Pancreas (tissue), 10 donors: ENCODE results near the gene SORCS2. TPM values are rescaled to one million over a fixed set of nuclear protein-coding genes. Genes with fewer than 3 reads are reported as not detected.

Source experiments
- ATAC-seq, 4 donors: fragments of 200-7000 bp; cut with Tn5 transposase; one replicate each; pipeline versions ENCODE4 v1.8.0 to v1.9.1; 2020; ENCODE audit warnings: mild to moderate bottlenecking in 4 of 4, moderate library complexity in 4 of 4
- DNase-seq, 6 donors: peaks; one replicate each; pipeline ENCODE4 v3.0.0-alpha.2; 2020
- FAIRE-seq: peaks from 2 replicates; lab custom pipeline; 2012; peaks lifted over from hg19 to GRCh38; lab: Jason Lieb, UNC
- H3K27ac ChIP-seq, 4 donors: fragments of 200-600 bp; sonication (generic); 1 replicate in 3 of 4; 2 replicates in 1 of 4; pipeline versions ENCODE4 v1.5.0 to v1.8.0; 2020
- H3K27me3 ChIP-seq, 4 donors: fragments of 200-600 bp; one replicate each; pipeline ENCODE4 v1.8.0; 2021
- H3K36me3 ChIP-seq, 3 donors: fragments of 200-600 bp; sonication (generic) in 1 of 3; one replicate each; pipeline versions ENCODE4 v1.5.0 to v1.8.0; 2020 to 2021
- H3K4me1 ChIP-seq, 3 donors: fragments of 200-600 bp; one replicate each; pipeline ENCODE4 v1.8.0; 2021
- H3K4me3 ChIP-seq, 4 donors: fragments of 200-600 bp; sonication (generic) in 2 of 4; one replicate each; pipeline versions ENCODE4 v1.5.0 to v1.8.0; 2020 to 2021
- H3K9me3 ChIP-seq, 4 donors: fragments of 200-600 bp; one replicate each; pipeline ENCODE4 v1.8.0; 2021
- CTCF ChIP-seq, 4 donors: fragments of 200-600 bp; sonication (generic) in 3 of 4; IDR thresholded peaks; one replicate each; pipeline versions ENCODE4 v1.5.0 to v1.8.0; 2021; ENCODE audit warnings: antibody characterized with exemption in 4 of 4
- WGBS, 2 donors: extraction: QIAGEN DNeasy Blood & Tissue Kit; methylation state at CpG; one replicate each; pipeline ENCODE4 v1.1.7; 2013; 5-methylcytosine and 5-hydroxymethylcytosine counted together
- intact Hi-C, 3 donors: fragments of 100-400 bp; cut with DNase I; formaldehyde crosslinking; loops; one replicate each; pipeline versions ENCODE4 v1.11.1 to v1.14.2; 2022
- polyA plus RNA-seq, 2 donors: library from polyadenylated mRNA; stranded (reverse); fragments of 200-250 nt; gene quantifications; one replicate each; pipeline ENCODE4 v1.2.3, GENCODE V29; 2013
- total RNA-seq, 6 donors: library from RNA; stranded (reverse); fragmentation: NEBNext Ultra II Directional in 4 of 6; extraction: Animal tissue kit (Norgen Biotek cat#: 25700) in 4 of 6; gene quantifications; one replicate each; pipeline versions ENCODE4 v1.2.1 to v1.2.4, GENCODE V29; 2021 to 2023
- donor health status: healthy with polysubstance abuse.
- donor health status: DM: no; HTN: no; CAD: no; lungs with moderate emphysema.
- donor health status: DM: no; HTN: no; CAD: no.
- donor health status: control.
- donor health status: control.
- donor health status: Bipolar disorder and iron deficiency.
- donor health status: DM: yes; HTN: yes; CAD: no.
- donor health status: DM: no; HTN: no; CAD: no.
- donor health status: DM: no; HTN: no; CAD: no.
- donor health status: DM: yes; HTN: yes; CAD: no.

SORCS2 gene
- total and polyA plus RNA-seq, 8 donors: 0.14 to 1.7 (median 0.42) TPM

- peak in 2 of 6 donors; percentile 10 to 35 for DNase-seq
- 68 to 76% methylated on average over 9 of the region's 9 CpGs for WGBS, 2 donors
- H3K27me3 ChIP-seq: peaks cover 0 to 4% (median 0%) of the 10 kb centered on the region in 4 donors
- no peak overlapping the region for H3K27ac ChIP-seq
- H3K9me3 ChIP-seq: no peaks in the 10 kb centered on the region
- FAIRE-seq: no peak
- H3K4me1 ChIP-seq: no peaks in the 10 kb centered on the region
- H3K36me3 ChIP-seq: no peaks in the 10 kb centered on the region
- no peak for ATAC-seq
- TF ChIP-seq CTCF (IDR thresholded peaks at IDR 0.05): no peak
- no peak overlapping the region for H3K4me3 ChIP-seq
- intact Hi-C loops: no loop called here
Observed at GRCh38 chr4:7381890-7382633, 189.7 kb downstream of the SORCS2 start.

GRCh38 chr4:7382634-7383014 is 190.3 kb downstream of the SORCS2 start:
- WGBS, 2 donors: 63 to 70% methylated on average over 7 to 8 of the region's 8 CpGs
- no peaks in the 10 kb centered on the region for H3K4me1 ChIP-seq
- no peak for TF ChIP-seq CTCF (IDR thresholded peaks at IDR 0.05)
- H3K27ac ChIP-seq: no peak overlapping the region
- no peaks in the 10 kb centered on the region for H3K9me3 ChIP-seq
- FAIRE-seq: no peak
- no peak overlapping the region for H3K4me3 ChIP-seq
- H3K36me3 ChIP-seq: no peaks in the 10 kb centered on the region
- DNase-seq: peak in 1 of 6 donors; percentile 12
- intact Hi-C loops: no loop called here
- no peak for ATAC-seq
- no peaks in the 10 kb centered on the region for H3K27me3 ChIP-seq

- Histone ChIP-seq H3K4me1 (no peaks in the 10 kb centered on the region), H3K36me3 (no peaks in the 10 kb centered on the region), H3K27ac (no peak overlapping the region), H3K9me3 (no peaks in the 10 kb centered on the region), H3K27me3 (no peaks in the 10 kb centered on the region), H3K4me3 (no peak overlapping the region)
- DNase-seq (peak in 1 of 6 donors; percentile 15), ATAC-seq (no peak), FAIRE-seq (no peak)
- no peak for TF ChIP-seq CTCF (IDR thresholded peaks at IDR 0.05)
- 80 to 81% methylated on average over 8 of the region's 8 CpGs for WGBS, 2 donors
- intact Hi-C loops: no loop called here
Observed at GRCh38 chr4:7383266-7383665, 190.9 kb downstream of the SORCS2 start.

GRCh38 chr4:7384003-7384928 is 191.9 kb downstream of the SORCS2 start:
- no peak for TF ChIP-seq CTCF (IDR thresholded peaks at IDR 0.05)
- FAIRE-seq: no peak
- Histone ChIP-seq H3K36me3 (no peaks in the 10 kb centered on the region), H3K27me3 (no peaks in the 10 kb centered on the region), H3K4me1 (no peaks in the 10 kb centered on the region), H3K4me3 (no peak overlapping the region), H3K9me3 (no peaks in the 10 kb centered on the region), H3K27ac (no peak overlapping the region)
- 63 to 72% methylated on average over 28 of the region's 28 CpGs for WGBS, 2 donors
- ATAC-seq: no peak
- intact Hi-C loops: no loop called here
- peak in 2 of 6 donors; percentile 7 to 34 for DNase-seq
